ENCODE results near the gene PACSIN2.

GRCh38 chr22:42934338-42934737 lies 80.6 kb downstream of the PACSIN2 start:
- no peak for TF ChIP-seq EP300 (IDR thresholded peaks at IDR 0.05)
- no peak for TF ChIP-seq CTCF (IDR thresholded peaks at IDR 0.05)
- no peak for TF ChIP-seq POLR2A (IDR thresholded peaks at IDR 0.05)

Data from sigmoid colon (tissue), 4 donors.